Measurements from ENCODE around the gene CBL. TPM values are rescaled to one million over a fixed set of nuclear protein-coding genes. Genes with fewer than 3 reads are reported as not detected.
A peak's percentile ranks its signal among the peaks of the same experiment; 100 is the strongest.

The CBL gene
- total RNA-seq, 6 experiments from 2014 or later, result 24.2 to 31.2 (median 26.1) TPM

DNA sequence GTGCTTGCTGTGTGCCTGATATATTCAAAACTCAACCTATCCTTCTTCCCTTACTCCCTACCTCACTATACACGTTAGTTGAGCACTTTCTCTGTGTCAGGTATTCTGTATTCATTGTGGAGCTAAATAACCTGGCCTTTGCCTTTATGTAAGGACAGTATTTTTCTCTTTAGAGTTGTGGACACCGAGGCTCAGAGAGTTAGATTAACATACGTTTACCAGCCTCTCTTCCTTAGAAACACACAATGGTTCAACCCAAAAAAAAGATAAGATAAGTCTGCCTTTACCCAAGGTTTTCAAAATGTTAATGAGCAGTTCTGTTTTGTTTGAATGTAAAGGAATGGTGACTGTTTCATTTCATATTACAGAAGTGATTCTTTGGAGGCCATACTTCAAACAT lies 45.0 kb downstream of the CBL start:
- H3K9me3 Mint-ChIP-seq, result no peaks in the 10 kb centered on the region
- H3K4me3 Mint-ChIP-seq, result no peak overlapping the region
- peaks cover 12% of the 10 kb centered on the region for H3K4me1 Mint-ChIP-seq (ENCODE audit: low read depth)
- TF ChIP-seq, protein P1, sequence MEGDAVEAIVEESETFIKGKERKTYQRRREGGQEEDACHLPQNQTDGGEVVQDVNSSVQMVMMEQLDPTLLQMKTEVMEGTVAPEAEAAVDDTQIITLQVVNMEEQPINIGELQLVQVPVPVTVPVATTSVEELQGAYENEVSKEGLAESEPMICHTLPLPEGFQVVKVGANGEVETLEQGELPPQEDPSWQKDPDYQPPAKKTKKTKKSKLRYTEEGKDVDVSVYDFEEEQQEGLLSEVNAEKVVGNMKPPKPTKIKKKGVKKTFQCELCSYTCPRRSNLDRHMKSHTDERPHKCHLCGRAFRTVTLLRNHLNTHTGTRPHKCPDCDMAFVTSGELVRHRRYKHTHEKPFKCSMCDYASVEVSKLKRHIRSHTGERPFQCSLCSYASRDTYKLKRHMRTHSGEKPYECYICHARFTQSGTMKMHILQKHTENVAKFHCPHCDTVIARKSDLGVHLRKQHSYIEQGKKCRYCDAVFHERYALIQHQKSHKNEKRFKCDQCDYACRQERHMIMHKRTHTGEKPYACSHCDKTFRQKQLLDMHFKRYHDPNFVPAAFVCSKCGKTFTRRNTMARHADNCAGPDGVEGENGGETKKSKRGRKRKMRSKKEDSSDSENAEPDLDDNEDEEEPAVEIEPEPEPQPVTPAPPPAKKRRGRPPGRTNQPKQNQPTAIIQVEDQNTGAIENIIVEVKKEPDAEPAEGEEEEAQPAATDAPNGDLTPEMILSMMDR (IDR thresholded peaks at IDR 0.05), result no peak
- H3K27ac Mint-ChIP-seq, result no peak overlapping the region
- H3K36me3 Mint-ChIP-seq (ENCODE audit: low read depth), result peaks cover 8% of the 10 kb centered on the region
- no peaks in the 10 kb centered on the region for H3K27me3 Mint-ChIP-seq (ENCODE audit: insufficient read depth)
- DNase-seq, result no peak

DNA sequence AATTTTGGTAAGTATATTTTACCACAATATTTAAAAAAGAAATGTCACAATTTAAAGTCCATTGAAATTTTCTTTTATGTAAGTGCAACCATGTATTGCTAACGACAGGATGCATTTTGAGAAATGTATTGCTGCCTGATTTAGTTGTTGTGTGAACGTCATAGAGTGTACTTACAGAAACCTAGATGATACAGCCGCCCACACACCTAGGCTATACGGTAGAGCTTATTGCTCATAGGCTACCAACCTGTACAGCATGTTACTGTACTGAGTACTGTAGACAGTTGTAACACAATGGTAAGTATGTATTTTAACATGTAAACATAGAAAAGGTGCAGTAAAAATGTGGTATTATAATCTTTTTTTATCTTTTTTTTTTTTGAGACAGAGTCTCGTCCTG lies 48.1 kb downstream of the CBL start:
- Mint-ChIP-seq H3K9me3 (no peaks in the 10 kb centered on the region), H3K4me3 (no peak overlapping the region), H3K36me3 (ENCODE audit: low read depth) (peaks cover 8% of the 10 kb centered on the region), H3K27ac (no peak overlapping the region), H3K4me1 (ENCODE audit: low read depth) (peaks cover 28% of the 10 kb centered on the region), H3K27me3 (ENCODE audit: insufficient read depth) (no peaks in the 10 kb centered on the region)
- TF ChIP-seq, protein P1 (IDR thresholded peaks at IDR 0.05), result no peak
- DNase-seq, result no peak

DNA sequence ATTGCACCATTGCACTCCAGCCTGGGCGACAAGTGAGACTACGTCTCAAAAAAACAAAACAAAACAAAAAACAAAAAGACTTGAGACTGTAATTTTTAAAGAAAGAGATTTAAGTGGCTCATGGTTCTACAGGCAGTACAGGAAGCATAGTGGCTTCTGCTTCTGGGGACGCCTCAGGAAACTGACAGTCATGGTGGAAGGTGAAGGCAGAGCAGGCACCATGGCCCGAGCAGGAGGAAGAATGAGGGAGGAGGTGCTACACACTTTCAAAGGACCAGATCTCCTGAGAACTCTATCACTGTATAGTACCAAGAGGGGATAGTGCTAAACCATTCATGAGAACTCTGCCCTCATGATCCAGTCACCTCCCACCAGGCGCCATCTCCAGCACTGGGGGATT lies 52.0 kb downstream of the CBL start:
- H3K27ac Mint-ChIP-seq, result no peak overlapping the region
- no peak for DNase-seq
- no peaks in the 10 kb centered on the region for H3K9me3 Mint-ChIP-seq
- peaks cover 8% of the 10 kb centered on the region for H3K36me3 Mint-ChIP-seq (ENCODE audit: low read depth)
- H3K27me3 Mint-ChIP-seq (ENCODE audit: insufficient read depth), result no peaks in the 10 kb centered on the region
- TF ChIP-seq, protein P1 (IDR thresholded peaks at IDR 0.05), result no peak
- peaks cover 30% of the 10 kb centered on the region for H3K4me1 Mint-ChIP-seq (ENCODE audit: low read depth)
- H3K4me3 Mint-ChIP-seq, result no peak overlapping the region

DNA sequence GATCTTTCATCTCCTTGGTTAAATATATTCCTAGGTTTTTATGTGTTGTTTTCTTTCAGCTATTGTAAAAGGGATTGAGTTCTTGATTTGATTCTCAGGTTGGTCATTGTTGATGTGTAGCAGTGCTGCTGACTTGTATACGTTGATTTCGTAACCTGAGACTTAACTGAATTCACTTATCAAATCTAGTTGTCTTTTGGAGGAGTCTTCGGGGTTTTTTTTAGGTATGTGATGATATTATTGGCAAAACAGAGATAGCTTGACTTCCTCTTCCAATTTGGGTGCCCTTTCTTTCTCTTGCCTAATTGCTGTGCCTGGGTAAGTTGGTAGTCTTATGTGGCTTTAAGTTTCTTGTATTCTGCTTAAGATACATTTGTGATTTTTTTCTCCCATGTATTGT lies 52.8 kb downstream of the CBL start:
- Mint-ChIP-seq H3K27me3 (ENCODE audit: insufficient read depth) (no peaks in the 10 kb centered on the region), H3K4me1 (ENCODE audit: low read depth) (peaks cover 30% of the 10 kb centered on the region), H3K4me3 (no peak overlapping the region), H3K27ac (no peak overlapping the region; the same call in 1 of the 2 replicates), H3K9me3 (no peaks in the 10 kb centered on the region), H3K36me3 (ENCODE audit: low read depth) (peaks cover 8% of the 10 kb centered on the region)
- DNase-seq, result no peak
- TF ChIP-seq, protein P1 (IDR thresholded peaks at IDR 0.05), result no peak

DNA sequence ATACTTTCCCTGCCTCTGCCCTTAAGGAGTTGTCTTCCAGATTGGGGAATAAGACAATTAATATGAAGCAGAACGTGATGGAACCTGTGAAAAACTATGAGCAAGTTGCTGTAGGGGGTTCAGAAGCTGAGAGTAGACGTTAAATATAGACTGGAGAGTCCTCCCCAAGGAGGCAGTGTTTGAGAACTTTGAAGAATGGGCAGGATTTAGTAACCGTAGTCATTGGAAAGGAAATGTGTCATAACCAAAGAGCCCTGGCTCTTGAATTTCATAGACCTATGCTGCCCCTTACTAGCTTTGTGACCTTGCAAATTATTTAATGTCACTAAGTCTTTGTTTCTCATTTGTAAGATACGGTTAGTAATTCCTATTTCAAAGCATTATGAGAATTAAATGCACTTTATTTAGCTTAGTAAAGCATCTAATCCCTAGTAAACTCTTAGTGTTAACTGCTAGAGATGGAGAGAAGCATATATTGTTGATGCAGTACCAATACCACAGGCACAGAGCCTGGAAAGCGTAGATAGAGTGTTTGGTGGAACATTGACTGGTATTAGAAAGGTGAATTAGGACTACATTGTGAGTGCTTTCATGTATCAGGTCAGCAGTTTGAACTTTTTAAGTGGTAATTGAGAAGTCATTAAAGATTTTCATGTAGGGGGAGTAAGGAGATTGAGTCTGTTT lies 56.7 kb downstream of the CBL start:
- DNase-seq, result peak; percentile 57

More for the DNA sequence above, 56.7 kb downstream of the CBL start:
- H3K27ac Mint-ChIP-seq, result no peak overlapping the region
- H3K27me3 Mint-ChIP-seq (ENCODE audit: insufficient read depth), result no peaks in the 10 kb centered on the region
- H3K4me1 Mint-ChIP-seq (ENCODE audit: low read depth), result peaks cover 38% of the 10 kb centered on the region
- TF ChIP-seq, protein P1 (IDR thresholded peaks at IDR 0.05), result peak; percentile 48
- no peak overlapping the region for H3K4me3 Mint-ChIP-seq
- H3K9me3 Mint-ChIP-seq, result no peaks in the 10 kb centered on the region
- H3K36me3 Mint-ChIP-seq (ENCODE audit: low read depth), result no peaks in the 10 kb centered on the region

Data from HFFc6 (cell line).